HCT116 (cell line): ENCODE data around the gene SLC47A1. TPM values are rescaled to one million over a fixed set of nuclear protein-coding genes. Genes with fewer than 3 reads are reported as not detected.

ENCODE experiments used
- ATAC-seq: fragments of 200-7000 bp; cut with Tn5 transposase; 2 replicates; pipeline ENCODE4 v1.9.1; 2020; ENCODE audit warnings: mild to moderate bottlenecking, moderate library complexity
- BruUV-seq: library from RNA; stranded (reverse); fragments of 400-500 nt; replicated peaks from 2 replicates; lab custom pipeline; 2021; lab: Mats Ljungman, UMichigan
- CTCF ChIA-PET: fragments of 300-600 bp; sonication (Branson Sonifier 250); formaldehyde crosslinking; loops from one replicate; lab custom pipeline; 2021; ENCODE audit warnings: antibody characterized with exemption; lab: Charles Lee
- POLR2A ChIA-PET: fragments of 300-600, 350-600 bp; sonication (Branson Sonifier 250); formaldehyde crosslinking; loops from one replicate; lab custom pipeline; 2021; ENCODE audit warnings: antibody characterized with exemption; lab: Charles Lee
- RAD21 ChIA-PET, 2 experiments: fragments of 300-600 bp; sonication (Branson Sonifier 250); formaldehyde crosslinking; loops; one replicate each; lab custom pipeline; 2023; ENCODE audit warnings: low total read pairs in 2 of 2; ENCODE audit not compliant: uncharacterized antibody in 2 of 2, unreplicated experiment in 2 of 2, low non-redundant PET in 1 of 2; lab: Charles Lee
- DNase-seq: peaks from one replicate; pipeline ENCODE4 v3.0.0-alpha.2; 2010; ENCODE audit warnings: low read depth, low spot score
- H2AFZ ChIP-seq: fragments of 200-600 bp; shearing (Covaris generic), sonication (generic); 2 replicates; pipeline ENCODE4 v1.6.1; 2017; ENCODE audit warnings: low read depth, mixed run types, mixed read lengths, antibody characterized with exemption, low read length; ENCODE audit not compliant: poor library complexity, severe bottlenecking
- H3K27ac ChIP-seq: 2 replicates; pipeline ENCODE4 v1.5.1; 2012; ENCODE audit warnings: low read depth, low read length
- H3K27me3 ChIP-seq: fragments of 200-600 bp; sonication (generic); 2 replicates; pipeline ENCODE4 v1.6.1; 2016; ENCODE audit warnings: mixed run types, low read length, mixed read lengths; ENCODE audit not compliant: insufficient read depth
- H3K36me3 ChIP-seq, 2 experiments: fragments of 200-500 bp in 1 of 2; fragments of 200-600 bp in 1 of 2; sonication (Bioruptor generic) in 1 of 2; sonication (generic) in 1 of 2; 2 replicates each; pipeline versions ENCODE4 v1.5.1 to v1.6.1; 2014 to 2016; ENCODE audit warnings: low read length in 2 of 2, inconsistent platforms in 1 of 2, mixed read lengths in 1 of 2, mixed run types in 1 of 2; ENCODE audit not compliant: insufficient read depth in 2 of 2, control insufficient read depth in 1 of 2
- H3K4me1 ChIP-seq, 2 experiments: fragments of 200-600 bp in 1 of 2; sonication (generic) in 1 of 2; 2 replicates each; pipeline versions ENCODE4 v1.5.1 to v1.6.1; 2012 to 2017; ENCODE audit warnings: low read length in 2 of 2, inconsistent platforms in 1 of 2, mild to moderate bottlenecking in 1 of 2, mixed read lengths in 1 of 2, mixed run types in 1 of 2, moderate library complexity in 1 of 2; ENCODE audit not compliant: insufficient read depth in 2 of 2, control insufficient read depth in 1 of 2
- H3K4me2 ChIP-seq: fragments of 200-600 bp; sonication (generic); 2 replicates; pipeline ENCODE4 v1.6.1; 2017; ENCODE audit warnings: mixed run types, low read length, mixed read lengths
- H3K4me3 ChIP-seq, 2 experiments: fragments of 200-600 bp in 1 of 2; sonication (generic) in 1 of 2; replicated peaks in 1 of 2; 2 replicates each; pipeline ENCODE4 v1.5.1; 2011 to 2016; ENCODE audit warnings: low read length in 2 of 2, control low read depth in 1 of 2, low read depth in 1 of 2, mild to moderate bottlenecking in 1 of 2, mixed read lengths in 1 of 2, mixed run types in 1 of 2
- H3K79me2 ChIP-seq: fragments of 200-600 bp; sonication (generic); 2 replicates; pipeline ENCODE4 v1.6.1; 2017; ENCODE audit warnings: mild to moderate bottlenecking, mixed run types, low read length, moderate library complexity, mixed read lengths; ENCODE audit not compliant: insufficient read depth
- H3K9ac ChIP-seq: fragments of 200-600 bp; sonication (generic); 2 replicates; pipeline ENCODE4 v1.6.1; 2016; ENCODE audit warnings: low read length, mixed read lengths
- H3K9me2 ChIP-seq: fragments of 200-600 bp; sonication (generic), shearing (Covaris generic); 2 replicates; pipeline ENCODE4 v1.6.1; 2017; ENCODE audit warnings: mixed run types, mild to moderate bottlenecking, moderate library complexity; ENCODE audit not compliant: insufficient read depth
- H3K9me3 ChIP-seq, 2 experiments: fragments of 200-500 bp in 1 of 2; fragments of 200-600 bp in 1 of 2; sonication (Bioruptor generic) in 1 of 2; sonication (generic) in 1 of 2; 2 replicates each; pipeline ENCODE4 v1.6.1; 2014 to 2017; ENCODE audit warnings: low read length in 2 of 2, mixed read lengths in 2 of 2, inconsistent platforms in 1 of 2, low read depth in 1 of 2, mild to moderate bottlenecking in 1 of 2, mixed run types in 1 of 2, moderate library complexity in 1 of 2; ENCODE audit not compliant: control insufficient read depth in 1 of 2, insufficient read depth in 1 of 2
- H4K20me1 ChIP-seq: fragments of 200-600 bp; sonication (generic), shearing (Covaris generic); 2 replicates; pipeline ENCODE4 v1.6.1; 2017; ENCODE audit warnings: mixed run types, mild to moderate bottlenecking, moderate library complexity; ENCODE audit not compliant: insufficient read depth
- EZH2phosphoT487 ChIP-seq: fragments of 200-600 bp; IDR thresholded peaks from 2 replicates; pipeline ENCODE4 v1.6.1; 2018; ENCODE audit warnings: antibody characterized with exemption, borderline replicate concordance
- FOSL1 ChIP-seq: IDR thresholded peaks from 2 replicates; pipeline ENCODE4 v1.6.1; 2012; ENCODE audit warnings: low read depth
- JUND ChIP-seq: IDR thresholded peaks from 2 replicates; pipeline ENCODE4 v1.6.1; 2012
- SIN3A ChIP-seq: IDR thresholded peaks from 2 replicates; pipeline ENCODE4 v1.6.1; 2012; ENCODE audit warnings: low read depth
- SP1 ChIP-seq: IDR thresholded peaks from 2 replicates; pipeline ENCODE4 v1.6.1; 2012; ENCODE audit warnings: low read depth
- TCF7L2 ChIP-seq: IDR thresholded peaks from 2 replicates; pipeline ENCODE4 v1.7.0; 2011; ENCODE audit warnings: borderline replicate concordance, inconsistent platforms; ENCODE audit not compliant: insufficient read depth, insufficient read length; ENCODE audit errors: extremely low read depth
- intact Hi-C: fragments of 100-400 bp; cut with micrococcal nuclease; formaldehyde crosslinking; loops from 2 replicates; pipeline ENCODE4 v1.10.0; 2022
- total RNA-seq: library from RNA; stranded (reverse); gene quantifications from one replicate; pipeline ENCODE4 v1.2.1, GENCODE V29; 2021; ENCODE audit not compliant: unreplicated experiment
- TF ChIP-seq, protein P1 (sequence below), 3 experiments: fragments of 200-600 bp in 1 of 3; sonication (generic) in 1 of 3; IDR thresholded peaks in 2 of 3; conservative IDR thresholded peaks in 1 of 3; 2 replicates each; pipeline ENCODE4 v1.5.1; 2012 to 2017; ENCODE audit warnings: low read depth in 2 of 3, low read length in 2 of 3, antibody characterized with exemption in 1 of 3, borderline replicate concordance in 1 of 3, control low read depth in 1 of 3, mild to moderate bottlenecking in 1 of 3, mixed read lengths in 1 of 3, mixed run types in 1 of 3, moderate library complexity in 1 of 3; ENCODE audit not compliant: insufficient read depth in 1 of 3

The SLC47A1 gene
- total RNA-seq, 1 experiment from 2014 or later, result 0.17 TPM

GRCh38 chr17:19565817-19566575 lies 32.3 kb downstream of the SLC47A1 start:
- Histone ChIP-seq H3K27me3 (no peaks in the 10 kb centered on the region), H2AFZ (no peak overlapping the region), H3K79me2 (no peaks in the 10 kb centered on the region), H4K20me1 (no peaks in the 10 kb centered on the region), H3K4me3 (no peak overlapping the region), H3K9ac (no peak overlapping the region), H3K4me2 (no peak overlapping the region), H3K9me3 (no peaks in the 10 kb centered on the region), H3K9me2 (no peaks in the 10 kb centered on the region), H3K4me1 (peaks cover 0 to 5% of the 10 kb centered on the region in 2 experiments; a peak in 1 of 4 replicates), H3K36me3 (no peaks in the 10 kb centered on the region), H3K27ac (no peak overlapping the region)
- ChIA-PET RAD21 (interaction anchor here in 1 of 2 experiments (0.7 kb wide), 1 partner anchor 19 kb away, joined by 3 read pairs; no protein-coding TSS in a partner anchor), CTCF (no interaction called here), POLR2A (no interaction called here)
- DNase-seq (no peak), ATAC-seq (no peak)
- BruUV-seq, result no TSS peak
- TF ChIP-seq TCF7L2 (no peak), SIN3A (no peak), SP1 (no peak), JUND (no peak), EZH2phosphoT487 (no peak), FOSL1 (no peak)
- TF ChIP-seq, protein P1, sequence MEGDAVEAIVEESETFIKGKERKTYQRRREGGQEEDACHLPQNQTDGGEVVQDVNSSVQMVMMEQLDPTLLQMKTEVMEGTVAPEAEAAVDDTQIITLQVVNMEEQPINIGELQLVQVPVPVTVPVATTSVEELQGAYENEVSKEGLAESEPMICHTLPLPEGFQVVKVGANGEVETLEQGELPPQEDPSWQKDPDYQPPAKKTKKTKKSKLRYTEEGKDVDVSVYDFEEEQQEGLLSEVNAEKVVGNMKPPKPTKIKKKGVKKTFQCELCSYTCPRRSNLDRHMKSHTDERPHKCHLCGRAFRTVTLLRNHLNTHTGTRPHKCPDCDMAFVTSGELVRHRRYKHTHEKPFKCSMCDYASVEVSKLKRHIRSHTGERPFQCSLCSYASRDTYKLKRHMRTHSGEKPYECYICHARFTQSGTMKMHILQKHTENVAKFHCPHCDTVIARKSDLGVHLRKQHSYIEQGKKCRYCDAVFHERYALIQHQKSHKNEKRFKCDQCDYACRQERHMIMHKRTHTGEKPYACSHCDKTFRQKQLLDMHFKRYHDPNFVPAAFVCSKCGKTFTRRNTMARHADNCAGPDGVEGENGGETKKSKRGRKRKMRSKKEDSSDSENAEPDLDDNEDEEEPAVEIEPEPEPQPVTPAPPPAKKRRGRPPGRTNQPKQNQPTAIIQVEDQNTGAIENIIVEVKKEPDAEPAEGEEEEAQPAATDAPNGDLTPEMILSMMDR (IDR thresholded peaks at IDR 0.05 in 2 of 3, conservative IDR thresholded peaks at IDR 0.05 in 1 of 3; ENCODE audit: borderline replicate concordance in 1 of 3, insufficient read depth in 1 of 3, low read depth in 2 of 3, low read length in 2 of 3), result no peak
- intact Hi-C loops, result no loop called here
